ENCODE data around the gene CCDC88C. TPM values are rescaled to one million over a fixed set of nuclear protein-coding genes. Genes with fewer than 3 reads are reported as not detected.
A peak's percentile ranks its signal among the peaks of the same experiment; 100 is the strongest.

CCDC88C gene
- total RNA-seq, 2 experiments from 2014 or later = 269 to 287 TPM

DNA sequence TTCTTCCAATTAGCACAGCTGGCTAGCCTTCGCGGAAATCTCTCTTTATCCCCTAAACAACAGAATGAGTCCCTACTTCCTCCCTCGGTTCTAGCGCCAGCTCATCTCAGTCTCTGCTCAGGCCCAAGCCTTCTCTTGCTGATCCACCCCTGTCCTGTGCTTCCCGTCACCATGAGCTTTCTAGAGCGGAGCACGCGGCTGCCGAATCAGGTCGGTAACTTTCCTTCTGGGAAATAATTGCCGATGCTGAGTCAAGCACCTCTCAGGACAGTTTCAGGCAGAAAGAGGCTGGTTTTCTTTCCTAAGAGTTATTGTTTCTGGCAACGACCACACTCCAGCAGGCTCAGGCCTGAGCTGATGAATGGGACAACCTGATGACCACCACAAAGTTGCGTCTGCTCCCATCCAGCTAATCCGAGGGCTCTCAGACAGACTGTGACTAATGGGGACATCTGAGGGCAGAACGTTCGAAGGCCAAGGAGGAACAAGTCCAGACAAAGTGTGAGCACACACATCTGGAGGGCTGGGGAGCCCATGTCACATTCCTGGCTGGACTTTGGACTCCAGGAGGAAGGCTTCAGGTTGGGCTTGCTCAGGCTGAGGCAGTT, 159.5 kb downstream of the CCDC88C start:
- Mint-ChIP-seq H3K4me1 (ENCODE audit: low read depth) (peaks cover 75% of the 10 kb centered on the region), H3K9me3 (no peaks in the 10 kb centered on the region), H3K27ac (peak overlapping the region; percentile 37), H3K36me3 (ENCODE audit: low read depth) (no peaks in the 10 kb centered on the region), H3K27me3 (no peaks in the 10 kb centered on the region), H3K4me3 (no peak overlapping the region)
- Histone ChIP-seq H3K4me3 (ENCODE audit: low read length) (no peak overlapping the region), H3K27me3 (ENCODE audit: control insufficient read depth in 1 of 2, insufficient read depth in 2 of 2, low read length in 2 of 2) (no peaks in the 10 kb centered on the region), H3K4me1 (ENCODE audit: insufficient read depth, low read length) (peaks cover 65% of the 10 kb centered on the region), H3K9me3 (ENCODE audit: control insufficient read depth in 1 of 2, insufficient read depth in 1 of 2, low read length in 2 of 2) (no peaks in the 10 kb centered on the region), H3K36me3 (ENCODE audit: insufficient read depth, low read length) (no peaks in the 10 kb centered on the region), H3K27ac (ENCODE audit: low read depth in 1 of 2, low read length in 2 of 2) (no peak overlapping the region)
- CTCF ChIA-PET = interaction anchor here (0.9 kb wide), 1 partner anchor 85 kb away, joined by 4 read pairs; no protein-coding TSS in a partner anchor
- intact Hi-C loops (cut with DNase I, micrococcal nuclease) = no loop called here
- POLR2A ChIA-PET = interaction anchor here (0.6 to 11.0 kb wide), 3 partner anchors 9 to 21 kb away, joined by 3 to 178 read pairs (median 3); partner anchors contain the start of gene GPR68
- ATAC-seq (ENCODE audit: poor library complexity) = no peak
- peak in 2 of 14 experiments; percentile 19 to 24 for DNase-seq
- TF ChIP-seq, protein P1, sequence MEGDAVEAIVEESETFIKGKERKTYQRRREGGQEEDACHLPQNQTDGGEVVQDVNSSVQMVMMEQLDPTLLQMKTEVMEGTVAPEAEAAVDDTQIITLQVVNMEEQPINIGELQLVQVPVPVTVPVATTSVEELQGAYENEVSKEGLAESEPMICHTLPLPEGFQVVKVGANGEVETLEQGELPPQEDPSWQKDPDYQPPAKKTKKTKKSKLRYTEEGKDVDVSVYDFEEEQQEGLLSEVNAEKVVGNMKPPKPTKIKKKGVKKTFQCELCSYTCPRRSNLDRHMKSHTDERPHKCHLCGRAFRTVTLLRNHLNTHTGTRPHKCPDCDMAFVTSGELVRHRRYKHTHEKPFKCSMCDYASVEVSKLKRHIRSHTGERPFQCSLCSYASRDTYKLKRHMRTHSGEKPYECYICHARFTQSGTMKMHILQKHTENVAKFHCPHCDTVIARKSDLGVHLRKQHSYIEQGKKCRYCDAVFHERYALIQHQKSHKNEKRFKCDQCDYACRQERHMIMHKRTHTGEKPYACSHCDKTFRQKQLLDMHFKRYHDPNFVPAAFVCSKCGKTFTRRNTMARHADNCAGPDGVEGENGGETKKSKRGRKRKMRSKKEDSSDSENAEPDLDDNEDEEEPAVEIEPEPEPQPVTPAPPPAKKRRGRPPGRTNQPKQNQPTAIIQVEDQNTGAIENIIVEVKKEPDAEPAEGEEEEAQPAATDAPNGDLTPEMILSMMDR (IDR thresholded peaks at IDR 0.05) = no peak

DNA sequence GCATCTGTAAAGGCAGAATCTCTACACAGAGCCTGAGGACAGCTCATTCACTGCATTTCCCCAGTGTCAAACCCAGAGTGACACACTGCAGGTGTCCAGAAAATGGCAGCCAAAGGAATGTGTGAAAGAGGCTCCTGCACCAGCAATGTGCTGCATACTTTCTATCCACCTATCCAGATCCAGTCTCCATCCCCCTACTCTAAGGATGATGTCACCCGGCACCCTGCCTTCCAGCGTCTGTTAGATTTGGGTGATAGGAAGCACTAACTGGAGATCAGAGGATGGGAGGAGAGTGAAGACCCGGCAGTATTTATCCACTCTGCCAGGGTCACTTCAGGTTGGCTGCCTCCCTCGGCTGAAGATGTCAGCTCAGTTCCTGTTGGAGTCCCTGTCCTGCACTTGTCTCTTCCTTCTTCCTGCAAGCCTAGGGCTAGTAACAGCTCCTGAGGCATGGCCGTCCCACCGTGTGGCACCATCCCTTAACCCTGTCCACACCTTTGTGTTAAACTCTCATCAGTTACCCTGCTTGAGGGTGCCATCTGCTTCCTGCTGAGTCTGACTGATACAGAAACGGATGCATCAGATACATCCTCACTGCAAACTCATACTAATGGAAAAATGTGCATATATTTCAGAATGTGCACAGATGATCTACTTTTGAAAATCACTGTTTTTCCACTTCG, 160.2 kb downstream of the CCDC88C start:
- TF ChIP-seq, protein P1 (IDR thresholded peaks at IDR 0.05) = no peak
- ChIA-PET POLR2A (interaction anchor here (0.6 to 11.0 kb wide), 4 partner anchors 7 to 21 kb away, joined by 3 to 178 read pairs (median 4); partner anchors contain the start of gene GPR68), CTCF (interaction anchor here (0.9 kb wide), 1 partner anchor 84 kb away, joined by 4 read pairs; no protein-coding TSS in a partner anchor)
- no peaks in the 10 kb centered on the region for H3K9me3 ChIP-seq (ENCODE audit: control insufficient read depth in 1 of 2, insufficient read depth in 1 of 2, low read length in 2 of 2)
- peak overlapping the region; percentile 46 for H3K4me3 Mint-ChIP-seq
- intact Hi-C loops (cut with DNase I, micrococcal nuclease) = no loop called here
- H3K27ac Mint-ChIP-seq = peak overlapping the region; percentile 16
- H3K36me3 ChIP-seq (ENCODE audit: insufficient read depth, low read length) = no peaks in the 10 kb centered on the region
- no peaks in the 10 kb centered on the region for H3K27me3 ChIP-seq (ENCODE audit: control insufficient read depth in 1 of 2, insufficient read depth in 2 of 2, low read length in 2 of 2)
- DNase-seq (peak in 1 of 14 experiments; percentile 17), ATAC-seq (ENCODE audit: poor library complexity) (no peak)
- no peaks in the 10 kb centered on the region for H3K9me3 Mint-ChIP-seq
- no peak overlapping the region for H3K27ac ChIP-seq (ENCODE audit: low read depth in 1 of 2, low read length in 2 of 2)
- H3K36me3 Mint-ChIP-seq (ENCODE audit: low read depth) = no peaks in the 10 kb centered on the region
- H3K4me3 ChIP-seq (ENCODE audit: low read length) = no peak overlapping the region
- H3K4me1 ChIP-seq (ENCODE audit: insufficient read depth, low read length) = peaks cover 71% of the 10 kb centered on the region
- H3K27me3 Mint-ChIP-seq = no peaks in the 10 kb centered on the region
- peaks cover 73% of the 10 kb centered on the region for H3K4me1 Mint-ChIP-seq (ENCODE audit: low read depth)

DNA sequence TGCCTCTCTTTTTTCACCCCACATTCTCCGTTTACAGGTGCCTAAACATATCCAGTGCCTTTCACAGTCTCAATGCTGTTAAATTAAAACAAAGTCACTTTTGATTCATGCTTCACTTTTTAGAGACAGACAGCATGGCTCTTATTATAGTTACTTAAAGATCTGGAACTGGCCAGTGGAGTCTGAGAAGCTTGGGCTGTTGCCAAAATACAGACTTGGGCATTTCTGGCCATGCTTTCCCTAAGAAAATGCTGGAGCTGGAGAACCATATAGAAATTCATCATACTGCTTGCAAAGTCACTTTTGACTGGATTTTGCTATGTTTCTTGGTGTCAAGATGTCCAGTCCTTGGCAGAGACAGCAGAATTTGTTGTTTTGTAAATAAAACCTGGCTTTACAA, 161.0 kb downstream of the CCDC88C start:
- Histone ChIP-seq H3K36me3 (ENCODE audit: insufficient read depth, low read length) (no peaks in the 10 kb centered on the region), H3K4me3 (ENCODE audit: low read length) (no peak overlapping the region), H3K4me1 (ENCODE audit: insufficient read depth, low read length) (peaks cover 79% of the 10 kb centered on the region), H3K27ac (ENCODE audit: low read depth in 1 of 2, low read length in 2 of 2) (no peak overlapping the region), H3K27me3 (ENCODE audit: control insufficient read depth in 1 of 2, insufficient read depth in 2 of 2, low read length in 2 of 2) (no peaks in the 10 kb centered on the region), H3K9me3 (ENCODE audit: control insufficient read depth in 1 of 2, insufficient read depth in 1 of 2, low read length in 2 of 2) (no peaks in the 10 kb centered on the region)
- intact Hi-C loops (cut with DNase I, micrococcal nuclease) = no loop called here
- Mint-ChIP-seq H3K27ac (peak overlapping the region; percentile 90), H3K9me3 (no peaks in the 10 kb centered on the region), H3K4me1 (ENCODE audit: low read depth) (peaks cover 74% of the 10 kb centered on the region), H3K4me3 (no peak overlapping the region), H3K27me3 (no peaks in the 10 kb centered on the region), H3K36me3 (ENCODE audit: low read depth) (no peaks in the 10 kb centered on the region)
- no peak for ATAC-seq (ENCODE audit: poor library complexity)
- TF ChIP-seq, protein P1 (IDR thresholded peaks at IDR 0.05) = no peak
- ChIA-PET CTCF (no interaction called here), POLR2A (interaction anchor here (0.7 to 11.0 kb wide), 3 partner anchors 8 to 22 kb away, joined by 3 to 178 read pairs (median 4); partner anchors contain the start of gene GPR68)
- no peak for DNase-seq
